IPS DF 4.7 (cell line): ENCODE measurements around the gene BANP.
"Not testable (repeated sequence)": the region's sequence is repeated elsewhere in the genome, so short reads cannot be mapped to it uniquely, and the experiment has no call there.

Experiments
- DNase-seq: peaks from one replicate; pipeline ENCODE4 v3.0.0-alpha.2; 2013; ENCODE audit warnings: low spot score; ENCODE audit errors: extremely low read depth

BANP gene

DNA sequence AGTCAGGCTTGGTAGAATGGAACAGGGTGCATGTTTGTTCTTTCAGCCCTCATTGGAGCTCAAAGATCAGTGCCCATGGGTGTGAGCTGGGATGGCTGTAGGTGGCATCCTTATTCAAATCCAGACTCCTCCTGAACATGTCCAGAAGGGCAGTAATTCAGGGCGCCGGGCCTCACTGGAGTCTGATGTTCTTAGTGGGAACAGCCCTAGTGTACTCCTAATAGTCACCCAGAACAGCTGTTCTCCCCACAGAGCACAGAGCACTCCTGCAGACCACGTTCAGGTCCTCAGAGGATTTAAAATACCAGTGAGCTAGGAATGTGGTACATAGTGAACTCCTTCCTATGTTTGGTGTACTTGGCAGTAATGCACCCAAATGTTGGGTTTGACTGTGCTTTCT lies 96.2 kb downstream of the BANP start:
- DNase-seq = no peak

DNA sequence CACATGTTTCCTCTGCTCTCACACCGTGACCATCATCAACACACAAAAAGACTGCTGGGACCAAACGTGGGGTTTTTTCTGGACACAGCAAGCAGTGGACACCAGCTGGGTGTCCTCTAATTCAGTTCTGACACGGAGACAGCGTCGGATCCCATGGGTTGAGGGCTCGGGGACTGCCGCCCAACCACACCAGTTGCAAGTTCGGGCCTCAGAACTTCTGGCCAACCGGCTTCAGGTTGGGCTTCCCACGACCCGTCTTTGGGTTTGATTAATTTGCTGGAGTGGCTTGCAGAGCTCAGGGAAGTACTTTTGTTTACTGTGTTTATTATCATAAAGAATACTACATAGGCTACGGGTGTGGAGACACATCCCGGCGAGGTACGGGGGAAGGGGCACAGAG lies 97.8 kb downstream of the BANP start:
- no peak for DNase-seq

DNA sequence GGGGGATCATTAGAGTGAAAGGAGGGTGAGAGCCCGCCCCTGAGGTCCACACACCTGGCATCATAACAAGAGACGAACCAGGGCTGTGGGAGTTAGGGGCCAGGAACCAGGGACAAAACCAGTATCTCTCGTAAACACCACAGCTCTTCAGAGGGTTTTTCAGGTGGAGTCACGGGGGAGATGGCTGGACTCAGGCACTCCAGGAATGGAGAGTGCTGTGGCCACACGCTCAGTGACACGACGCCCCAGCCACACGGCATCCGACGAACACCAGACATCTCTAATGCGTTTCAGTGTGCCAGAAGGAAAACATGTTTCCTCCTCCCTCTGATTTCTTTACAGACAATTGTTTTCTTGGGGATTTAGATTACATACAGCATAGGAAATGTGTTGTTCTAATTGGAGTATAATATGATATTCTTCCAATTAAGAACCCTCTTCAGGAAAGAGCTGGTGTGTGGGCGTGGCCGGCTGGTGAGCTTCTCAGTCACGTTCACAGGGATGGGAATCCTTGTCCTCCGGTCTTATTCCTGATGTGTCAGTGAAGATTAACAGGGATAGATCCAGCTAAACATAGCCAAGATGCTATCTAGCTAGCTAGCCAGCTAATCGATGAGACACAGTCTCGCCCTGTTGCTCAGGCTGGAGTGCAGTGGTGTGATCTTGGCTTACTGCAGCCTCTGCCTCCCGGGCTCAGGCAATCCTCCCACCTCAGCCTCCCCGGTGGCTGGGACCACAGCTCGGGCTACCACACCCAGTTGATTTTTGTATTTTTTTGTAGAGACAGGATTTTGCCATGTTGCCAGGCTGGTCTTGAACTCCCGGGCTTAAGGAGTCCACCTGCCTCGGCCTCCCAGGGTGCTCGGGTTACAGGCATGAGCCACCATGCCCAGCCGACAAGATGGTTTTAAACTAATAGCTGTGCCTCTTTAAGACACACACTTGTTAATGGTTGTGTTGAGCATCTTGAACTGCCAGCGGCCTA lies 98.6 kb downstream of the BANP start:
- no peak for DNase-seq

DNA sequence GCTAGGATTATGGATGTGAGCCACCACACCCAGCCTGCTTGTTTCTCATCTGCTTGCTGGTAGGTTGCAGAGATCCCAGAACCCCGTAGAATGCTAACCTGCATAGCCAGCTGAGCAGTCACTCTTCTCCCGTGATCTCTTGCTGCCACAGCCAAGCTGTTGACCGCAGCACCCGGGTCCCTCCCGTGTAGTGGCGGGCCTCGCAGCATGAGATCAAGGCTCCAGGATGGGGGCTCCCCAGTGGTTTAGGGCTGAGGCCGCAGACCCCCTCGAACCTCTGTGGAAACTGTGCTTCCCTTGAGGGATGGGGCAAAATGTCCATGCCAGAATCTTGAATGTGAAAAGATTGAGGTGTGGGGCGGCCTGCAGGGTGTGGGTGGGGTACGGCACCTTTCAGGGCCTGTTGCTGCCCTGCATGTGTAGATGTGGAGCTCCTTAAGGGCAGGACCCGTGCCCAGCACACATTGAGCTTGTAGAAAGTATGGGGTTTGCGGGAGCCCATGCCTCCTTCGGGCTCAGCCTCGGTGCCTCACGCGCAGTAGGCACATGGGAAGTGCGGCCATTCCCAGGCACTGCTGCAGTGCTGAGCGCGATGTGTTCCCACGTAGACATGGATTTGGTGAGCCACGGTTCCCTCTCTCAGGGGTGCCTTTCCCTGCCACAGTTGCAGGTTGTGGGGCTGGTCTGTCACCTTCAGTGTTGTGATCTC lies 99.9 kb downstream of the BANP start:
- no peak for DNase-seq

DNA sequence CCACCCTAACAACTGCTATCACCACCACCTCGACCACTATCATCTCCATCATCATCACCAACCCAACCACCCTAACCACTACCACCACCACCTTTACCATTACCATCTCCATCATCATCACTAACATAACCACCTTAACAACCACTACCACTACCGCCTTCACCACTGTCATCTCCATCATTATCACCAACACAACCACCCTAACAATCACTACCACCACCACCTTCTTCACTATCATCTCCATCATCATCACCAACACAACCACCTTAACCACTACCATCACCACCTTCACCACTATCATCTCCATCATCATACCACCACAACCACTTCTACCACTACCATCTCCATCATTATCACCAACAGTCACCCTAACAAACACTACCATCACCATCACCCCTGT lies 101.4 kb downstream of the BANP start:
- no peak for DNase-seq

DNA sequence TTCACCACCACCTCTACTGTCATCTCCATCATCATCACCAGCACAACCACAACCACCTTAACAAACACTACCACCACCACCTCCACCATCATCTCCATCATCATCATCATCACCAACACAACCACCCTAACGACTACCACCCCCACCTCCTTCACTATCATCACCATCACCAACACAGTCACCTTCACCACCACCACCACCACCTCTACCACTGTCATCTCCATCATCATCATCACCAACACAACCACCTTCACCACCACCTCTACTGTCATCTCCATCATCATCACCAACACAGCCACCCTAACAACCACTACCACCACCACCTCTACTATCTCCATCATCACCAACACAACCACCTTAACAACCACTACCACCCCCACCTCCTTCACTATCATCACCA lies 102.2 kb downstream of the BANP start:
- DNase-seq = not testable (repeated sequence)

DNA sequence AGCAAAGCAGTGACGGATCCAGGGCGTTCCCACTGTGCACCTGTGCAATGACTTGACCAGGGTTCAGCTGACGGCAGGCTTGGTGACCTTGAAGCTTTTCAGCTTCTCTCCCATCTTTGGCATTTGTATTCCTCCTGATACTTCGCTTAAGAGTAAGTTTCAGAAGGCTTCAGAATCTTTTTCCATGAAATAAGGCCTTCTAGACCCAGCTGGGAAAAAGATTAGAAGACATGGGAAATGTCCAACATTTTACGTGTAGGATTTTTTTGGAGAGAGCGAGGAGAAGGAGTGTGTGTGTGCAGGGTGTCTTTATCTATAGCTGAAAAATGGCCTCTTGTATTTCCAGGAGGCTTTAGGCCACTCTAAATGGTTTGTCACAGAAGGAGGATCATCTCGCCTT lies 104.1 kb downstream of the BANP start:
- no peak for DNase-seq

DNA sequence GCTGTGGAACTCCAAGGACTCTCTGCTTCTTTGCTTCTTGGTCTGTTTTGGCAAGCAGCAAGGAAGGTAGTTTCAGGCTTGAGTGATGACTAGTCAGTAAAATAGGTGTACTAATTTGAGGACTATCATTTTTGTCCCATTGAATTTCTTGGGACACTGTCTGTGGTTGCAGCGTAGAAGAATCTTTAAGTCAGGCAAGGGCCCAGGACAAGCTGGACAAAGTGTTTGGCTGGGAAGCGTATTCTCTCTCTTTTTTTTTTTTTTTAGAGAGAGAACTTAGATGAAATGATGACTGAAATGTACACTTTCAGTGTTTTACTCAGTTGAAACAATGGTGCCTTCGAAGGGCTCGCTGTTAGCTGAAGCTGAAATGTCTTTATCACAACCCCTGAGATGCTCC lies 105.0 kb downstream of the BANP start:
- no peak for DNase-seq

DNA sequence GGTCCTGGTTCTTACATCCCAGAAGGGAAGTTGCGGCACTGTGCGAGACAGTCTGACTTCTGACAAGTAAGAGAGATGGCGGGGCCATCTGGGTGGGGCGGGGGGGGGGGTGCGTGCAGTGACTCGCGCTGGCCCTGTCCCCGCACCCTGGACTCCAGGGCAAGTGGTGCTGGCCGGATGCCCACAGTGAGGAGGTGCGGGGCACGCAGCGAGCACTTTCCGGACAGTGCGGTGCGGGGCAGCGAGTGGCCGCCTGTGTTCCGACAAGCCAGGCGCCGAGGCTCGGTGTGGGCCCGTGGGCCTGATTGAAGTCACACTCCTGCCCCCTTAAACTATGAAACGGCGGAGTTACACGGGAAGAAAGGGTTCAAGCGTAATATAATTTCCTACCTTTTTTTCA lies 106.4 kb downstream of the BANP start:
- no peak for DNase-seq

DNA sequence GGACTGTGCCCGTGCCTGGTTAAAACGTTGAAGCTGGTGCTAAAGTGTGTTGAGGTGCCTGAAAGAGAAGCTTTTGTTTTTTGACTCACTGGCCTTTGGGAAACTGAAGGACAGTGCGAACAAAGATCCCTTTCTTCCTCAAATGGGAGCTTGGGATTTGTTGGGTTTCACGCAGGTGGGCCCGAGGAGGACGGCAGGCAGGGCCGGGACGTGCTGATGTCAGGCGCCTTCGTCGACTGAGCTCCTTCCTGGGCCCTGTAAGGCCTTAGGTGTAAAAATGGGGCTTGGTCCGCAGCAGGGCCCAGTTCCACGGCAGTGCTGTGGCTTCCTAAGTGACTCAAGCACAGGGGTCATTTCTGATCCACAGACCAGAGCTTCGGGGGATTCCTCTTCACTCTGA lies 106.9 kb downstream of the BANP start:
- DNase-seq = no peak

DNA sequence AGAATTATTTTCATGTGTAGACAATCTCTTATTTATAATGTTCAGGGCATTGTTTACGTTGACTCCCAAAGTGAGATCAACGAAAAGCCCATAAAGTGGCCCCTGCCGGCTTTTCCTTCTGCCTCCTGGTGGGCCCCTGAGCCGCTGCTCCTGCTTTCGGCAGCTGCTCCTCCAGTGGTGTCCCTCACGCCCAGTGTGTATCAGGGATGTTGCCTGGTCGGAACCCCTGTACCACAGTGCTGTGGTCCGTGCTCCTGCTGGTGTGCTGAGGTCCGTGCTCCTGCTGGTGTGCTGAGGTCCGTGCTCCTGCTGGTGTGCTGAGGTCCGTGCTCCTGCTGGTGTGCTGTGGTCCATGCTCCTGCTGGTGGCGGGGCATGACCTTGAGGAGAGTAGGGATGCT lies 107.6 kb downstream of the BANP start:
- DNase-seq = no peak

DNA sequence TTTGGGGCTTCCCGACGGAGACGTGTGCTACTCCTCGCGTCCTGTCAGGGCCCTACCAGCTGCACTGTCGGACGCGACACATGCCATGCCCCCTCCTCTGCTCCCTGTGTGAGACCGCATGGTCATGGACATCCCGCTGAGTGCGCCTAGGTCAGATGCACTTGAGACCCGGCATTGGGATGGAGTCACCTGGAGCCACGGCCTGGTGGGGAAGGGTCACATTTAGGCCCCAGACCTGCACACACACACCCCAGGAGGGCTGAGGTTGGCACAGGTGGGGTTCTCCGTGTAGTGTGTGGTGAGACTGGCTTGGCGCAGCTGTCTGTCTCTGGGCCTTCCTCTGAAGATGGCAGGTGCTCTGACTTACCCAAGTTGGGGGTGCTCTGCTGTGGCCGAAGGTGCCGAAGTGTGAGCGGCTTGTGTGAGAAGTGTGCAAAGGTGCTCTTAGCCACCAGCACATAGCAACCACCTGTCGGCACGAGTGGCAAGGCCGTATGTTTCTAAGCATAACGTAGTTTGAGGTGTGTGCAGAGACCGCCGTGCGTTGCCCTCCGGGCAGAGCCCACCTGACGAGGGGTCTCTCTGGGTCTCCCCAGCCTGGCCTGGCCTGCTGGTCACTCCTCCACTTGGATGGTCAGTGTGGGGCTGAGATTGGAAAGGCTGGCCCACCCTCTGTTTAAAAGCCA lies 108.6 kb downstream of the BANP start:
- DNase-seq = no peak

DNA sequence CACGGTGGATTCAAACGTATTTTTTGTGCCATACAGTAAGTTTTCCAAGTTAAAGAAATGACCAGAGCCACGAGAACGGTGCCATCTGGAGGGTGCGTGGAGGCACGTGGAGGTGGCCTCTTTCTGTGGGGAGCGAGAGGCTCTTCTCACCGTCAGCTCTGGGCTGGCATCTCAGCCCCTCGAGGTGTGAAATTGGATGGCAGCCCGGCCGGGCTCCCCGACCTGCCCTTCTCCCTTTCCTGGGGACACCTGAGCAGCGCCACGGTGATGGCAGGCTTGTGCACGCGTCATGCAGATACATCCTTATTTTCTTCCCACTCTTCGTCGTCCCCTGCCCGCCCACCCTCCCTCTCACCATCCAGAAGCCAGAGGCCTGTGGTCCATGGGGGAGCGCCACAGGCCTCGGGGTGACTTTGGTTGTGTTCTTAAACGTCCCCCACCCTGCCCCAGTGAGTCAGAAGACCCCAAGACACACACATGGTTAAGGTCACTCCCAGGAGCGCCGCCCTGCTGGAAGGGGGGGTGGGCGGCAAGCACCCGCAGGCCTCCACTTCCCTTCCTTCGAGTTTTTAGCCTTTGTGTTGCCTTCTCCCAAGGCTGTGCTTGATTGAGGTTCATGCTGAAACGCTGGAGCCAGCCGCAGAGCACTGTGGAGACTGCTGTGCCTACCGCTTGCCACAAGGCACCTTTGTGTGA lies 109.4 kb downstream of the BANP start:
- no peak for DNase-seq

DNA sequence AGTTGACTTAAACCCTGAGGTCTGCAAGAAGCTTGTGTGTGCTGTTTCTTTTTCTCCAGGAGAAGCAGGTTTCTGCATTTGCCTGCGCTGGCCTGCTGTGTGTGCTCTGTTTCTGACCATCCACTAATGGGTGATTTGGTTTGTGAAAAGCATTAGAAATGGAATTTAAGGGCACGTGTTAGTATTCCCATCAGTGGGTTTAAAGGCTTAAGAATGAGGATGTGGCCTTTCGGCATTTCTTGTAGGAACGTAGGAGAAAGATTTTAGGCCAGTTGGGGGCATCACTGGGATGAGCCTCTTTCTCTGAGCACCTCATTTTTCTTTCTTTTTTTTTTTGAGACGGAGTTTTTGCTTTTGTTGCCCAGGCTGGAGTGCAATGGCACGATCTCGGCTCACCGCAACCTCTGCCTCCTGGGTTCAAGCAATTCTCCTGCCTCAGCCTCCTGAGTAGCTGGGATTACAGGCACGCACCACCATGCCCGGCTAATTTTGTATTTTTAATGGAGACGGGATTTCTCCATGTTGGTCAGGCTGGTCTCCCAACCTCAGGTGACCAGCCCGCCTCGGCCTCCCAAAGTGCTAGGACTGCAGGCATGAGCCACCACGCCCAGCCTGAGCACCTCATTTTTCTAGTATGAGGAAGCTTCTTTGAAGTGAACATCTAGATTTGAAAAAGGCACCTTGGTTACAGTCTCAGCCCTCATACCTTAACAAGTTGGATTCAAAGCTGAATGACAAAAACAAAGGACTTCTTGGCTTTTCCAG lies 110.3 kb downstream of the BANP start:
- no peak for DNase-seq

DNA sequence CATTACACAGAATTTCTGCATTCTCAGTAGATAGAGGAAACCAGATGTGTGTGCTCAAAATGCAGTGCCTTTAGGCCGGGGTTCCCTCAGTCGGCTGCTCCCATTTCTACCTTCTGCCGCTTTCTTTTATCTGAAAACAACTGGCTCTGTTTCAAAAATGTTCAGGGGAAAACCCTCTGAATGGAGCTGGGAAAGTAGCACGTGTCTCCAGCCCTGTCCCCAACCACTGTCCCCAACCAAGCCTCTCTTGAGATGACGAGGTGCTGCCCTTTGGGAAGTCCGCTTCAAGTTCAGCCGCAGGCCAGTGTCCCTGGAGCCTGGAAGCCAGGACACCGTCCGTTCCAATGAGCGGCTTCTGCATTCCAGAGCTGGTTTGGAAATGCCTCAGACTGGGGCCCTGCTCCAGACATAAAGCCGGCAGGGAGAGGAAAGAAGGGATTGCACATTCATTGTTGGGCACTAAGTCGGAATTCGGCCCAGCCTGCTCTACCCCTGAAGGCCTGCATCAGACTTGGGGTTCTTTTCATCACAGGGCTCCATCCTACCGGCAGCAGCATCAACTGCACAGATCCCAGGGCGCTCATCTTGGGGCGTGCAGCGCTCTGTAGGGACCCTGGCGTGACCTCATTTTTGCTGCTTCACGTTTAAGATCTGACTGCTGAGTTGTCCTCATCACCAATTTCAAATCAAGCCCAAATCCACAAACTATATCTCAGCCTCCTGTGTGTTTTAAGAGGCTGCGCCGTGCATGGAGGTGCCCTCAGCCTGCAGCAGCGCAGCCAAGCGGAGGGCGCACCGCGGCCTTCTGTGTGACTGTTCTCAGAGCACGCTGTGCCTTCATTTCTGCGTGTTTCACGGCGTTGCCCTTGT lies 111.3 kb downstream of the BANP start:
- no peak for DNase-seq

DNA sequence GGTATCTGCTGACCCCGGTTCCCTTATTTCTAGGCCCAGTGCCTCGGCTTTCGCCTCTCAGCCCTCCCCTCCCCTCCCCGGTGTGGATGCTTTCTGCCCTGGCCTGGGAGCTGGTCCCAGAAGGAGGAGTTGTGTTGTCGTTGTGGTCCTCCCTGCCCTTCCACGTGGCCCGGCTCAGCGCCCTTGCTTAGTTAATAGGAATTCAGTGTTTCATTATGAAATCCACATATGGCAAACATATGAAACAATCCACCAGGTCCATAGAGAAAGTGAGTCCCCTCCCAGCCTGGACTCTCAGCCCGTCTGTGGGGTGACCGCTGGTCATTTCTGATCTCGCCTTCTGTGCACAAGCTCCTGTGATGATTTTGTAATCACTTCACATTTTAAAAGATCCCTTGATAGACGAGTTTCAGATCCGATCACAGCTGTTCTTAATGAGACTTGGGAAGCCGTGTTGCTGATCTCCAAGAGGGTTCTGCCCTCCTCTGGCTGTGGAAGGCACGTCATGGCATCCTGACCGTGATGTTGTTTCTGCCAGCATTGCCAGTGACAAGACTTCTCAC lies 112.1 kb downstream of the BANP start:
- no peak for DNase-seq

DNA sequence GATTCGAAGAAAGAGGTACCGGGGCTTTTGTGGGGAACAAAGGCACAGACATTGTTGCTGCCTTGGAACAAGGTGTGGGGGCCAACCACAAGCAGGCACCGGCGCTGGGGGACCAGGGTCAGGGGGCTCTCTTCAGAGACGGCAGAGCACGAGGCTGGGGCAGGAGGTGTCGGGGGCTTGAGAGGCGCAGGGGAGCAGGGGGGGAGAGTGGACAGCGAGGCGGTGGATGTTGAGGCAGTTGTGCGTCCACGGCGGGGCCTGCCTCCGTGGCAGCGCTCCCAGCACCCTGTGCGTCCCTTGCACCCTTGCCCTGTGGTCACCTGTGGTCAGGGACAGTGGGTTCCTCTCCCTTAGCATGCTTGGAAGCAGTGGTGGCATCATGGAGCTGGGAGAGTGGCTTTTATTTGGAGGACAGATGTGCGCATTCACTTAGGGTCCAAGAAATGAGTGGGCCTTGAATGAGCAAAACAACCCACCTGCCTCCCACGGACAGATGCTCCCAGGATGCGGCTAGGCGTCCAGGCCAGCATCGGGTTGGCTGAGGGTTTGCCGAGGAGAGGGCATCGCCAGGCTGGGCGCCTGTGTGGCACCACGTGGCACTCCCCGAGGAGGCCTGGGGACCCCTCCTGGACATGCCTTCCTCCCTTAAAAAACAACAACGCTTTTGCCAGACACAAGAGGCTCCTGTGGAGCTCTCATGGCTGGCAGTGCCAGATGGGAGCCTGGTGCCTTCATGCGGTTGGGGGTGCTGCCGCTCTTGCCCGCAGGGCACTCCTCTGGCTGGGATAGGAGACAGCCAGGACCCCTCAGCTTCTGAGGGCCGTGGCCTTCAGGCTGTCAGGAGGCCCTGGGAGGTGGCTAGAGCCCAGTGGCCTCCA lies 113.0 kb downstream of the BANP start:
- no peak for DNase-seq
